HG02870 (cell line): ENCODE measurements around the gene KCNH5.
"Not testable (repeated sequence)": the region's sequence is repeated elsewhere in the genome, so short reads cannot be mapped to it uniquely, and the experiment has no call there.

Experiments used
- ATAC-seq: cut with Tn5 transposase; IDR thresholded peaks from one replicate; pipeline ENCODE4 v1.9.1; 2021; ENCODE audit warnings: mild to moderate bottlenecking, moderate library complexity; ENCODE audit not compliant: unreplicated experiment

KCNH5 gene

DNA sequence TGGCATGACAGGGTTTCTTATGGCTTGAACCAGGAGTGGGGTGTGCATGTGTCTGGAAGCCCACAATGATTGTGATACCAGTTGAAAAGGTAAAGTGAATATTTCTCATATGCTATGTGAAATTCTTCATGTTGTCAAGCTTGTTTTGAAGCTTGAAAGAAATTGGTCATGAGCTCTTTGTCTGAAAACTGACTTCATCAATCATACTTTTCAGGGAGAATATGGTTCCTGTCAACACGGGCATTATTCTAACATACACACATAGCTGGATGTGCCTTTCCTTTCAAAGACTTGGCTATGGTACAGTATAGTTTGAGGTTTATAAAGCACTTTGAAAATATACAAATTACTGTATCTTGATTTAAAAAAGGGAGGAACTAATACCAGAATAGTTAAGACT lies 158.8 kb downstream of the KCNH5 start:
- no peak for ATAC-seq

GRCh38 chr14:62885451-62885850 lies 159.8 kb downstream of the KCNH5 start:
- no peak for ATAC-seq

GRCh38 chr14:62882967-62883366 lies 162.3 kb downstream of the KCNH5 start:
- ATAC-seq, result no peak

GRCh38 chr14:62866376-62866775 lies 178.9 kb downstream of the KCNH5 start:
- no peak for ATAC-seq

- ATAC-seq, result no peak
These were observed 180.7 kb downstream of the KCNH5 start for GRCh38 chr14:62864588-62864987.

DNA sequence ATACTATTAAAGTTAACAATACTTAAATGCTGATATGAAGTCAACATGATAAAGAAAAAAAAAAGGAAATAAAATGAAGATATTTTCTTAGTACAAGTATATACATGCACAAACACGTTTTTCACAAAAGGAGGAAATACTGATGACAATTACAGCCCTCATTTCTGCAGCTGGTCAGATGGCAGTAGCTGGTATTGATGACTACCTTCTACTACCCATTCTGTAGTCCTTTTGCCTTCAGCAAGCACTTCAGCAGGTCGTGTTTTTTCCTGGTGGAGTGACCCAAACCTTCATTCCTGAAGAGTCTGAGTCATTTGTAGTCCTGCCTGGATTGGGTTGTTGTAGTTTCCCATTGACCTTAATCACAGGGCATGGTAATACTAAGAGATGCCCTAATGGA lies 187.2 kb downstream of the KCNH5 start:
- ATAC-seq, result not testable (repeated sequence)

GRCh38 chr14:62854951-62855350 lies 190.3 kb downstream of the KCNH5 start:
- ATAC-seq, result no peak

DNA sequence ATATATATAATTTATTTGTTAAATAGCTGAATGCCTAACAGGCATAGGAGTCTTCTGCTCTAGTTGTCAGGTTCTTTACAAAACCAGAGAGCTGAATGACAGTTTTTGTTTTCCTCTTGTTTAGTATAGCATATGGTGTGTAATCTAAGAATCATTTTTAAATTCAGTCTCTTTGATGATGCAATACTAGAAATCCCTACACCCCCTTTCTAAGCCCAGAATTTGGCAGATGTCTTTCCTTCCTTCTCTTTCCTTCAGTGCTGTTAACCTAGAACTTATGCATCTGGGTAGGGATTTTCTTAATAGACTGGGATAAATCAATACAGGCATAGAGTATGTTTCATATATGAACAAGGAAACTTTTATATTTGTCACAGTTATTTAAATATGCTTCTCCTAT lies 198.1 kb downstream of the KCNH5 start:
- no peak for ATAC-seq

GRCh38 chr14:62844546-62844945 lies 200.7 kb downstream of the KCNH5 start:
- no peak for ATAC-seq

DNA sequence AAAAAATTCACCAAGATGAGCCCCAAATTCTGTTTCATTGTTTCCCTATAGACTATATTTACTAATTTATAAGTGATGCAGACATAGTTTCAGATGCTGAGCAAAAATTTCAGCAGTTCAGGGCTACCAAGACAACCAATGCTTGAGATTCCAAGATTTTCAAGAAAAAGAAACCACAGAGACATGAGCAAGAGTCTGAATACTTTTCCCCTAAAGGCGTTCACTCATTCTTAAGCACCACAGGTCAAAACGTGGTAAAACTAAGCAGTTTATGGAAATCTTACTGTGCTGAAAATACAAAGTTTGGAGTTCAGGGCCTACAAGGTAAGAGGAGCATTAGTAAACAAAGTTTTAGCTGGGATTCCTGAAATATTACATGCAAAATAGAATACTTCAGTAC lies 221.2 kb downstream of the KCNH5 start:
- ATAC-seq, result no peak

GRCh38 chr14:62819931-62820330 lies 225.3 kb downstream of the KCNH5 start:
- no peak for ATAC-seq

DNA sequence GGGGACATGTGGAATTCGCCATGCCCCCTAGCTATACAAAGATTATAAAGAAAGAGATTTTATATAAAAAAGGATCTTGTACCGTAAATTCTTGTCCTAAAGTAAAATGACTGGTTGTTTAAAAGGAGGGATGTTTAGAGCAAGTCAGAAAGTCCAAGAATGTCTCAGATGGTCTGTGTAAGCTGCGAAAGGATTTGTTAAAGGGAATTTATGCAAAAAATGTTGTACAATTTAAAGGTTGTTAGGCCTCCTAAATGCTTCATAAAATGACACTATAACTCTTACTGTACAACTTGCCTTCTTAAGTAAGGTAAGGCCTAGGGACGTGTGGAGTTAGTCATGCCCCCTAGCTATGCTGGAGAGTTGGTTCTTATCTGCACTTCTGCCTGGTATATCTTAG lies 237.6 kb downstream of the KCNH5 start:
- ATAC-seq, result no peak

GRCh38 chr14:62800577-62800976 lies 244.7 kb downstream of the KCNH5 start:
- no peak for ATAC-seq

- no peak for ATAC-seq
These were observed 248.8 kb downstream of the KCNH5 start for GRCh38 chr14:62796431-62796830.

DNA sequence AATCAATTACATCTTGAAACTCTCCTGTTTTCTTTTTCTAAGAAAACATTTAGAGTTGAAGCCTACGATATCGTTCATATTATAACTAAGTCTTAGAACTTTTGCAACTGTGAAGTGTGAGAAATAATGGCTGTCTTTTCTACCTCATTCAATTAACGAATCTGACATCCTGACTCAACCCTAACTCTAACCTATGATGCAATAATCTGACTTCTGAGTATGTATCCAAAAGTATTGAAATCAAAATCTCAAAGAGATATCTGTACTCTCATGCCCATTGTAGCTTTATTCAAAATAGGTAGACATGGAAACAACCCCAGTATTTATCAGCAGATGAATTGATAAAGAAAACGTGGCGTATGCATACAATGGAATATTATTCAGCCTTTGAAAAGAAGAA lies 252.7 kb downstream of the KCNH5 start:
- no peak for ATAC-seq

DNA sequence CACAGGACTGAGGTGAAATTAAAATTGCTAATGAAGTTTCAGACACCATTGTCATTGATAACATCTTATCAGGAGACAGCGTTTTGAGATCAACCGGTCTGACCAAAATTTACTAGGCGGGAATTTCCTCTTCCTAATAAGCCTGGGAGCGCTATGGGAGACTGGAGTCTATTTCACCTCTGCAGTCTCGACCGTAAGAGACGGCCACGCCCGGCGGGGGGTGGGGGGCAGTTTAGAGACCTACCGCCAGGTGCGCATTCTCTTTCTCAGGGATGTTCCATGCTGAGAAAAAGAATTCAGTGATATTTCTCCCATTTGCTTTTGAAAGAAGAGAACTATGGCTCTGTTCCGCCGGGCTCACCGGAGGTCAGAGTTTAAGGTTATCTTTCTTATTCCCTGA lies 263.9 kb downstream of the KCNH5 start:
- not testable (repeated sequence) for ATAC-seq

DNA sequence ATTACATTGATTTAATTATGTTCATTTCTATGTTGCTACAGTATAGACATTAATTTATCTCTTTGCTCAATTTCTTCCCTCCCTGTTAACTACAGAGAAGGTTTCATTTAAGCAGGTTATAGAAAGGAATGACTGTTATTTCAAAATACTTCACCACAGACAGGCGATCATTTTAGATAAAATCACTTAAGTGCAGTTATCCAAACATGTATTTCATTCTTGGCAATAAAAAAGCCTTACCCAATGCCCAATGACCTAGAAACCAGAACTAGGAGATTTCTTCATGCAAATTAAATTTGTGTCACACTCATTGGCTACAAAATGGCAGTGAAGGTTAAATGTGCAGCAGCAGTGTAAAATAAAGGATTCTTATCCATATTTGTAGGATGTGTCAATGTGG lies 266.4 kb downstream of the KCNH5 start:
- no peak for ATAC-seq

GRCh38 chr14:62778310-62778709 lies 266.9 kb downstream of the KCNH5 start:
- ATAC-seq, result no peak

- ATAC-seq, result no peak
These were observed 267.7 kb downstream of the KCNH5 start for GRCh38 chr14:62777510-62777909.

DNA sequence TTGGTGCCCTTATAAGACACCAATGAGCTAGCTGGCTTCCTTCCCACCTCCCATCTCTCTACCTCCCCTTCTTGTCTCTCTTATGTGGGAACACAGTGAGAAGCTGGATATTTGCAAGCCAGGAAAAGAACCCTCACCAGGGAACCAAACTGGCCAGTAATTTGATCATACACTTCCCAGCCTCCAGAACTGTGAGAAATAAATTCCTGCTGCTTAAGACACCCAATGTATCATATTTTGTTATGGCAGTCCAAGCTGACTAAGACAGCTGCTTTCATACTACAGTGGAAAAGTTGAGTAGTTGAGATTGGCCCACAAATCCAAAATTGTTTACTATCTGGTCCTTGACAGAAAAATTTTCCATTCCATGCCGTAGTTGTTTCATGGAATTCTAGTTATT lies 269.0 kb downstream of the KCNH5 start:
- no peak for ATAC-seq

DNA sequence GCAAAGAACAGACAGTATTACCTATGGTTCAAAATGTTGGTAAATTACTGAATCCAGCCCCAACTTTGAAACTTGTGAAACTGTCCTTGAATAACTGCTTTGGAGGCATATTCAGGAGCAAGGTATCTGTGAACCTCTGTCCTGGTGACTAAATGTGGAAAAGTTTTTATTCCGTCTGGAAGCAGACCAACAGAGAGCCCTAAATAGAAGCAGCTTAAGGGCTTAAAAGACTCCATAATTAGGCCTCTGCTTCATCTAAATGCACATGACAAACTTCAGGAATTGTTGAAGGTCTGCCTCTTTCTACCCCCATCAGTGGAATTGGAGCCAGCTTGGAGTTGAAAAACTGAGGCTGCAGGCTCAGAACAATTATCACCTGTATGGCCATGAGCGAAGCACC lies 276.5 kb downstream of the KCNH5 start:
- no peak for ATAC-seq

DNA sequence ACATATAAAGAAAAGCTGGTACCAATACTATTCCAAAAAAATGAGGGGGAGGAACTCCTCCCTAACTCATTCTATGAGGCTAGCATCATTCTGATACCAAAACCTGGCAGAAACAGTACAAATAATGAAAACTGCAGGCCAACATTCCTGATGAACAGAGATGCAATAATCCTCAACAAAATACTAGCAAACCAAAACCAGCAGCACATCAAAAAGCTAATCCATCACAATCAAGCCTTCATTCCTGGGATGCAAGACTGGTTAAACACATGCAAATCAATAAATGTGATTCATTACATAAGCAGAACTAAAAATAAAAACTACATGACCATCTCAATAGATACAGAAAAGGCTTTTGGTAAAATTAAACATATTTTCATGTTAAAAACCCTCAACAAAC lies 281.3 kb downstream of the KCNH5 start:
- ATAC-seq, result no peak

DNA sequence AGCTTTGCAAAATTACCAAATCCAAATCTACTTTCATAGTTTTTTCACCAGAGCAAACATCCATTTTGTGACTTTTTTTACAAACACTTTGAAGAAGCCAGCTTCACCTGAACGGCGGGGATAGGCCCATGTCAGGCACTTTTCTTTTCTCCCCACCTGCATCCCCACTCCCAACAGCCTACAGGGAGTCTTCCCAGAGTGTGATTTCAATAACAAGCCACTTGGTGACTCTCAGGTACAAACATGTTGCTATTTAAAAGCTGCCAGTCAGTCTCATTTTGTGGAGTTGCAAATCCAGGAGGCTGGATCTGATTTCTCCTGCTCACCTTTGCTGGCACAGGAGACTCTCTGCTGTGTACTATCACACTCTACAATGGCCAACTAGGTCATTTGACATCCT lies 285.5 kb downstream of the KCNH5 start:
- no peak for ATAC-seq

DNA sequence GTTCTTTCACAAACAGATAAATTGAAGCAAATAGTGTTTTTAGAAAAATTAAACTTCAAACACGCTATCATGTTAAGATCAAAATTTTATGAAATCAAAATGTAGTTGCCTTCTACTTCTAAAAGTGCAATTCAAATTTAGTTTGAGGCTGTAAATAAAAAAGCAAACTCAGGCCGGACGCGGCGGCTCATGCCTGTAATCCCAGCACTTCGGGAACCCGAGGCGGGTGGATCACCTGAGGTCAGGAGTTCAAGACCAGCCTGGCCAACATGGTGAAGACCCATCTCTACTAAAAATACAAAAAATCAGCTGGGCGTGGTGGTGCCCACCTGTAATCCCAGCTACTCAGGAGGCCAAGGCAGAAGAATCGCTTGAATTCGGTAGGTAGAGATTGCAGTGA lies 298.4 kb downstream of the KCNH5 start:
- not testable (repeated sequence) for ATAC-seq
